Measurements from ENCODE around the gene SPTBN2.

SPTBN2 gene

DNA sequence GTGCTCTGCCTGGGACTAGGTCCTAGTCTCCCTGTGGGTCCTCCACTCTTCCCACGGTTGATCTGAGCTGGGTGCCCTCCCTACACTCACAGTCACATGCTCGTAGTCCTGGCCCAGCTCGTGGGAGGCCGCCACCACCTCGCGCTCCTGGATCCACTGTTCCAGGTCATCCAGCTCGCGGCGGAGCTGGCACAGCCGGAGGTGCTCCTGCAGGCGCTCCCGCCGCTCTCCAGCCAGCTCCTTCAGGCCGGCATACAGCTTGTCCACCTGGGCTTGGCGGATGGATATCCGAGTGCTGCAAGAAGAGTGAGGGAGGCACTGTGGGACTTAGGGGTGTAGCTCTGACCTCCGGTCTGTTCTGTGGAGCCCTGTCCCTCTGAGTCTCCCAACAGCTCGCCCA, 36.6 kb downstream of the SPTBN2 start:
- H3K4me3 ChIP-seq (IDR thresholded peaks at IDR 0.05; ENCODE audit: insufficient read depth, low read depth, low read length): no peak overlapping the region
- H3K4me2 ChIP-seq: no peak overlapping the region
- H3K4me1 ChIP-seq (ENCODE audit: low read depth, poor library complexity, severe bottlenecking): no peaks in the 10 kb centered on the region
- no peaks in the 10 kb centered on the region for H3K27me3 ChIP-seq (ENCODE audit: insufficient read depth, low read depth)
- no peak overlapping the region for H2AFZ ChIP-seq (ENCODE audit: low read depth)
- H4K20me1 ChIP-seq (ENCODE audit: insufficient read depth): no peaks in the 10 kb centered on the region
- H3K79me2 ChIP-seq (ENCODE audit: insufficient read depth, low read depth): no peaks in the 10 kb centered on the region
- H3K9ac ChIP-seq: no peak overlapping the region
- no peak overlapping the region for H3K27ac ChIP-seq
- H3K36me3 ChIP-seq (ENCODE audit: insufficient read depth): no peaks in the 10 kb centered on the region
- TF ChIP-seq CTCF (conservative IDR thresholded peaks at IDR 0.05; ENCODE audit: low read depth, low read length): no peak

DNA sequence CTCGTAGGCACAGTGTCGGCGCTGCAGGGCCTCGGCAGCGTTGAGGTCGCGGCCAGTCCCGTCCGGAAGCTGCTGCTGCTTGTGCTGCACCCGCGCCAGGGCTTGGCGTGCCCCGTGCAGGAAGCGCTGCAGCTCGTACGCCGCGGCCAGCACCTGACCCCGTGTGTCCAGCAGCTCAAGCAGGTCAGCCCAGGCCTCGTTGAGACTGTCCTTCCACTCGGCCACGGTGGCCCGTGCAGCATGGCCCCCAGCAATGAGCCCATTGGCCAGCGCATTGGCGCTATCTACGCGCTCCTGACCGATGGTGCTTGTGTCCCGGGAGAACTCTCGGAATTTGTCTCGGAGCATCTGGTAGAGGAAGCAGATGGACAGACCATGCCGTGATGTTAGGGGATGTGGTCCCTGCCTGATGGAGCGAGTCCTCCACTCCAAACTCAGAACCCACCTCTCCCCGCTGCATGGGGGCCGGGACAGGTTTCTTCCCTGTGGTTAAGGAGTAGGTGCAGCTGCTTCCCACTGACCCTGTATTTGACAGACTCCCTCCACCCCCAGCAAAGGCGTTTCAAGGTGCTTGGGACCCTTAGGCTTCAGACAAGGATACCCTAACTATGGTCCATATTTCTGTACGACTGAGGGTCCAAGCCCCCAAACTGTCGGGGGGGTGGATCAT, 37.6 kb downstream of the SPTBN2 start:
- Histone ChIP-seq H3K79me2 (ENCODE audit: insufficient read depth, low read depth) (no peaks in the 10 kb centered on the region), H2AFZ (ENCODE audit: low read depth) (no peak overlapping the region), H3K4me1 (ENCODE audit: low read depth, poor library complexity, severe bottlenecking) (no peaks in the 10 kb centered on the region), H3K4me2 (no peak overlapping the region), H3K27me3 (ENCODE audit: insufficient read depth, low read depth) (no peaks in the 10 kb centered on the region), H3K9ac (no peak overlapping the region), H4K20me1 (ENCODE audit: insufficient read depth) (no peaks in the 10 kb centered on the region), H3K27ac (no peak overlapping the region), H3K4me3 (IDR thresholded peaks at IDR 0.05; ENCODE audit: insufficient read depth, low read depth, low read length) (no peak overlapping the region), H3K36me3 (ENCODE audit: insufficient read depth) (no peaks in the 10 kb centered on the region)
- no peak for TF ChIP-seq CTCF (conservative IDR thresholded peaks at IDR 0.05; ENCODE audit: low read depth, low read length)

DNA sequence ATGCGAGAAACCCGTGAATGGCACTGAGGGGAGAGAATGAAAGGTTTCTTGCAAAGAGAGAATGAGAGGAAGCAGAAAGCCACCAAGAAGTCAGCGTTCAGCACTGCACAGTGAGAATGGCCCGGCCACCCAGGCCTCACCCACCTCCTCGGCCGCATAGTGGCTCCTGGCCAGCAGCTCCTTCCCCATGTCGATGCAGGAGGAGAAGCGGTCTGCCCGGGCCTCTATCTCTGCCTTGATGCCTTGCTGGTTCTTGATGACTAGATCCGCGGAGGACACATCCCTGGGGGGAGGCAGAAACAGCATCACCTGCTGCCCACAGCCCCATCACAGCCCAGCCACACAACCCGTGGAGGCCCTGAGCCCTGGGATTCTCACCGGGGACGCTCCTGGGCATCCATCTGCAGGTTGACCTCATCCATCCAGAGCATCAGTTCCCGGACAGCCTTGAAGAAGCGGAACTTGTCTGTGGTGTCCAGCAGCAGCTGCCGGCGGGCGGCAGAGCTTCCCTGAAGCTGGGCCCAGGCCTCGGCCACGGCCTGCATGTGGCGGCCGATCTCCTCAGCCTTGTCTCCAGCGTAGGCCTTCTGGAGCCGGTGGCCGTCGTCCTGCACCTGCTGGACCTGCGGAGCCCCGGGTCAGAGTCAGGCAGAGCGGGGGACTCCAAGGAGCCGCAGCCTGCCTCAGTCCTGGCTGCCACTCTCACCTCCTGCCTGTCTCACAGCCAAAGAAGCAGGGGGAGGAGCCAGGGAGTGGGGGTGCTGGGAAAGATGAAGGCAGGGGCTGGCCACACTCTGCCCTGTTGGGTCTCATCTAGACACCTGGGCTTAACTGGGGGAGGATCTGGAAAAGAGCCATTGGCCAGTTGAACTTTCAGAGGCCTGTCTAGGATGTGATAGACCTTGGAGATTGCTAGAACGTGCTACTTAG, 39.1 kb downstream of the SPTBN2 start:
- H3K9ac ChIP-seq: no peak overlapping the region
- no peaks in the 10 kb centered on the region for H3K36me3 ChIP-seq (ENCODE audit: insufficient read depth)
- TF ChIP-seq CTCF (conservative IDR thresholded peaks at IDR 0.05; ENCODE audit: low read depth, low read length): no peak
- H3K4me2 ChIP-seq: no peak overlapping the region
- H2AFZ ChIP-seq (ENCODE audit: low read depth): no peak overlapping the region
- no peaks in the 10 kb centered on the region for H4K20me1 ChIP-seq (ENCODE audit: insufficient read depth)
- no peaks in the 10 kb centered on the region for H3K79me2 ChIP-seq (ENCODE audit: insufficient read depth, low read depth)
- H3K27ac ChIP-seq: no peak overlapping the region
- no peaks in the 10 kb centered on the region for H3K27me3 ChIP-seq (ENCODE audit: insufficient read depth, low read depth)
- no peaks in the 10 kb centered on the region for H3K4me1 ChIP-seq (ENCODE audit: low read depth, poor library complexity, severe bottlenecking)
- no peak overlapping the region for H3K4me3 ChIP-seq (IDR thresholded peaks at IDR 0.05; ENCODE audit: insufficient read depth, low read depth, low read length)

GRCh38 chr11:66688561-66689534, 40.2 kb downstream of the SPTBN2 start:
- Histone ChIP-seq H3K27ac (no peak overlapping the region), H3K4me1 (ENCODE audit: low read depth, poor library complexity, severe bottlenecking) (no peaks in the 10 kb centered on the region), H3K79me2 (ENCODE audit: insufficient read depth, low read depth) (no peaks in the 10 kb centered on the region), H3K27me3 (ENCODE audit: insufficient read depth, low read depth) (no peaks in the 10 kb centered on the region), H3K9ac (no peak overlapping the region), H3K4me3 (IDR thresholded peaks at IDR 0.05; ENCODE audit: insufficient read depth, low read depth, low read length) (no peak overlapping the region), H4K20me1 (ENCODE audit: insufficient read depth) (no peaks in the 10 kb centered on the region), H3K36me3 (ENCODE audit: insufficient read depth) (no peaks in the 10 kb centered on the region), H3K4me2 (no peak overlapping the region), H2AFZ (ENCODE audit: low read depth) (no peak overlapping the region)
- no peak for TF ChIP-seq CTCF (conservative IDR thresholded peaks at IDR 0.05; ENCODE audit: low read depth, low read length)
